Stimulated activated CD4-positive, alpha-beta T cell treated with anti-CD3 and anti-CD28 coated beads, Interleukin-2, amount 100 ng/mL, for 48 hours (primary cell): Measurements from ENCODE around the gene RASGRP3.

ENCODE experiments used
- DNase-seq, 2 donors: peaks; one replicate each; pipeline ENCODE4 v3.0.0-alpha.2; 2020

RASGRP3 gene

DNA sequence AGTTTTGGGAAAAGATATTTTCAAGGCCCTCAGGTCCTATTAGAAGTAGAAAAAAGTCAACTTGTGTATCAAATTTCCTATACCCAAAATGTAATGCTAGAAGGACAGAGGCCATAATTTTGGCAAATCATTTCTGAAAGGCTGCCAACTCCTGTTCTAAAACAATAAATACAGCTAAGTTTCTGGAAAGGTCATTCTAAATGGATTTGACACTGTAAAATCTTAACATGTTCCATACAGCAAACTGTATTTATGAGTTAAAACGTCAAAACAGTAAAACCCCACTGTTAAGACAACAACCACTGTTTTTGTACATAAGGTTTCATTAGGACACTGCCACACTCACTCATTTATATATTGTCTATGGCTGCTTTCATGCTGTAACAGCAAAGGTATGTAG is 113.0 kb downstream of the RASGRP3 start:
- DNase-seq = no peak

DNA sequence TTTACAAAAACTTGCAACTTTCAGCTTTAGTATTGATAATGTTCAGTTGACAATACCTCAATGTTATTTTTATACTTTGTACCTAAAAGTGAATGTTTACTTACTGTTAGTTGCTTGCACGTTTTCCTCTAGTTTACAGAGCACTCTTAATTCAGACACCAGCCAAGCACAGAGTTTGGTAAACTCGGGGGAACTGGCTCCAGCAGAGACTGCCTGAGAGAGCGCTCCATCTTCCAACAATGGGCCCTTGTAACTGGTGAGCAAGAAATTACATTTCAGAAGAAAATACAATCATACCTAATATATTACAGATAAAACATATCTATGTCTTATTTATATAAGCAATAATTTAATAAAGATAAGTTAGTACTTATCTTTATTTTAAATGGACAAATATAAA is 118.9 kb downstream of the RASGRP3 start:
- no peak for DNase-seq

DNA sequence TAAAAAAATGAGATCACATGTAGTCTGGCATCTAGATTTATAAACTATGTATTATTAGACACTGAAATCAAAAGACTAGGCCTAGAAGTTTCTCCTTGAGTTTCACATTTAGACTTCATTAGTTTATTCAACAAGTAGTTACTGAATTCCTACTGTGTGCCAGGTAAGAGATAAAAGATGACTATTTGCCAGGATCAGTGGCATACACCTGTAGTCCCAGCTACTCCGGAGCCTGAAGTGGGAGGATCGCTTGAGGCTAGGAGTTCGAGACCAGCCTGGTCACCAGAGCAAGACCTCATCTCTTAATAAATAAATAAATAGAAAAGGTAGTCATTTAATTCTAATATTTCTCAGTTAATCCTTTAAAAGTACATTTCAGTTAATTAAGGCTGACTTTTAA is 120.6 kb downstream of the RASGRP3 start:
- DNase-seq = no peak

DNA sequence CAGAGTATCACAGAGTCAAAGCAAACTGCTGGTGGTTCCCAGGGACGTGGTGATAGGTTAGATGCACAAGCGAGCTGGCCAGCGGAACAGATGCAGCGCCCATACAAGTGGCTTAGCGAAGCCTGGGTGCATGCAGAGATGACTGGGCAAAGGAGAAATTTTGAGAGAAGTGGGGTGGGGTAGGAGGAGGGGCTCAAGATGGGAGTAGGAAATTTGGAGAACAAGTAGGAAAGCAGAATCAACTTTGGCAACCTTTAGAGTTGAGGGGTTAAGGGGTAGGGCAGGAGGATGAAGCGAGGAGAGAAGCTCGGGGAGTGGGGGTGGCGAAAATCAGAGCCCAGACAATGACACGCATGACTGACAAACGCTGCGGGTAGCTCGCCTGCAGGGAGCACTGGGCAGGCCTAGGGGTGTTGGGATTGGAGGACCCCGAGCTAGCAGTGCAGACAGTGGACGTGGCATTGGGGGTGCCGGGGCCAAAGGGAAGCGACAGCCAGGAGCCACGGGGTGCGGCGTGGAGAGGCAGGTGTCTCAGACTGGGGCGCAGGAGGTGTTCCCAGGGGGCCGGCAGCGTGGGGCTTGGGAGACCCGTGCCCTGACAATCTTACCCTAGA is 122.2 kb downstream of the RASGRP3 start:
- peak; percentile 16 to 37 for DNase-seq

DNA sequence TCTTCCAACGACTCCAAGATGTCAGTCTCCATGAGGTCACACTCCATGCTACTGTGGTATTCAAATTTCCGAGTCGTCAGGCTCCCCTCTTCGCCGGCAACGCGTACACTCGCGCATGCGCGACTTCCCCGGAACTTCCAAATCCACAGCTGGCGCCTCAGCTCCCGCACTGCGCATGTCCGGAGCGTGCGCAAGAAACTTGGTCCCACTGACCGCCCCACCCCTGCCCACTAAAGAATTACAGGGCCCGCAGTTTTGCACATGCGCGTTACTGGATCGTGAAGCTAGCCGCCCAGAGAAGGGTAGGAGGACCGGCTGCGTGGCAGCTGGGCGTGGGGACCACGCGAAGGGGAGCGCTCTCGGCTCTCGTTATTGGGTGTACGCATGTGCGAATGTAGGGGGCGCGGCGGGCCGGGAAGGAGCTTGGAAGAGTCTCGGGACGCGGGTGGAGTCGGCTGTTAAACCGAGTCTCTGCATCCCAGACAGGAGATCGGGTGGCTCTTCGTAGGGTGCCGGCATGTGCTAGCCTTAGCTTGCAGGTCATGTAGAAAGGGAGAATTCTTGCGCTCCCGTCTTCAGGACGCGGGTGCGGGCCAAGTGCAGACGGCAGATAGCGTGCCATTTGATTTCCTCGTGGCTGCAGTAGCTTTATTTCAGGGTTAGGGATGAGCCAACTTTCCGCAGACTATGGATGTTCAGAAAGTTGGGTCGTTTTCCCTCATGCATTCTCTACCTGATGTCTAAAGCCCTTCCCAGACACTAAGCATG is 122.9 kb downstream of the RASGRP3 start, which contains the start of gene FAM98A:
Gene FAM98A, minus strand, starts transcription at position 125 of the 768 bp plus-strand sequence. Its CDS starts 78 bp downstream, at position 47.
- DNase-seq = peak; percentile 98 to 99

DNA sequence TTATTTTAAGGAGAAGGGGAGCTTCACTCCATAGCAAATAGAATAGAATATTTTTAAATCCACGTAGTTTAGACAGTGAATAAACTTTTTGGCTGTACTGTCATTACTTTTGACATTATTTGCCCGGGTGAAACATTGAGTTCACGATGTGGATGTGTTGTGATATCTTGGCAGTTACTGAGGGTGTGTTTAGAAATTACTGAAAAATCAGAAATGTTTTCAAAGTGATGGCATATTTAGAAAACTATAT is 123.4 kb downstream of the RASGRP3 start:
- no peak for DNase-seq

DNA sequence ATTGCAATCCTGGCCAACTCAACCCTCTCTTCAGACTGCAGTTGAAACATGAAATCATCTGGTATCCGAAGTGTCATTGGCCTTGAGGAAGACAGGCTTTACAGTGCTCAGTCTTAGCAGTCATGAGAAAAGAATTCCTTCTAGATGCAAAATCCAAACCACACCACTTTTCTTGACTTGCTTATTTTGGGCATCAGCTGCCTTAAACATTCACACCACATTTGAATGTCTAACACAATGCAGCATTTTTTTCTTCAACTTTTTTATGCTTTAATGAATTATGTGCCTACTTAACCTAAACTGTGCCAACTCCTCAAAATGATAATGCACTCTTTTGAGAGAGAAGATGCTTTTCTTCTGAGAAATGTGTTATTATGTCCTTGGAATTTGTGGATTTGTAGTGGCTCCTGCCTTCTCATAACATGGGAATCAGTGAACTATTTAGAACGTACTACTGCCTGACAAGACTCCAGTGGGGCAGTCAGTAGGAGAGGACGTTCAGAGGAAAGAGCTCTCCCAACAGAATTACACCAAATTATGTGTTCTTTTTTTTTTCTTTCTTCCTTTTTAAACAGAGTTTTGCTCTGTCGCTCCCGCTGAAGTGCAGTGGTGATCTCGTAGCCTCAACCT is 125.9 kb downstream of the RASGRP3 start:
- no peak for DNase-seq

DNA sequence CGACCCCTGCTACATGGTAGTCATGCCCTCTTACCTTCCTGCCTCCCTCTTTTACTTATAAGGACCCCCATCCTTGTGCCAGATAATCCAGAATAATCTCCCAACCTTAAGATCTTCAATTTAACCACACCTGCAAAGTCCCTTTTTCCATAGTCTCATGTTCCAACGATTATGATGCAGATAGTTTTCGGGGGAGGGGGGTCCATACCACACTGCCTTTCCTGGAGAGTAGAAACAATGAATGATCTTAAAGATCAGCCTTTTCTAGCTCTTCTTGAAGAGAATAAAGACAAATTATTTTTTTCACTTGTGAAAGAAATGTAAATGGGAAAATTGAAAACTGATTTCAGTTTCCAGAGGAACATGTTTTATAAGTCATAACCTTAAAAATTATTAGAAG is 127.0 kb downstream of the RASGRP3 start:
- no peak for DNase-seq

DNA sequence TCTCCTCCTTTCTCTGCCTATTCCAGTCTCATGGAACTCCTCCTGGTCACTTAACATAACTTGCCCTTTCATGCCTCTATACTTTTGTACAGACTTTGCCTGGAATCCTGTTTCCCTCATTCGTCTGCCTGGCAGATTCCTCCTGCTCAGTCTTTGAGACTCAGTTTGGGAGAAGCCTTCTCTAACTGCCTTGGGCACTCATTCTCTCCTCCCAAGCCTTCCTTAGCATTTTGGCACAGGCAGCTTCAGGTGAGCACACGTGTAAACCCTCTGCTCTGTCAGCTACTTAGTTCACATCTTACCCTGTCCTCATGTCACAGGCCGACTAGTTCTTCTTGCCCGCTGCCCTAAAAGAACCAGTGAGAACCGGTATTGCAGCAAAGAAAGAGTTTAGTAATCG is 128.6 kb downstream of the RASGRP3 start:
- DNase-seq = no peak

DNA sequence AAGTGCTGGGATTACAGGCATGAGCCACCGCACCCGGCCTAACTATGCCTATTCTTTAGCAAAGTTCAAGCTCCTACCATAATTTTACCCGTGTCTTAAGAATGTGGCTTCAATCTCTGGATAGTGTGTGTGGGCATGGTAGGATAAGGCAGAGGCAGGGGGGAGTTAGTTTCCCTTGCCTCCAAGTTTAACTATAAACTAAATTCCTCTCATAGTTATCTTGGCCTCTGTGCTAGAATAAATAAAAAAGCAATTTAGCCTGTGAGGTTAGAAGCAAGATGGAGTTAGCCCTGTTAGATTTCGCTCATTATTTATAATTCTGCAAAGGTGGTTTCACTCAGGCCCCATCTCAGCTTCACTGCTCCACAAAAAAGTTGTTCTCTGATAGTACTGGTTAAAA is 129.7 kb downstream of the RASGRP3 start:
- no peak for DNase-seq

DNA sequence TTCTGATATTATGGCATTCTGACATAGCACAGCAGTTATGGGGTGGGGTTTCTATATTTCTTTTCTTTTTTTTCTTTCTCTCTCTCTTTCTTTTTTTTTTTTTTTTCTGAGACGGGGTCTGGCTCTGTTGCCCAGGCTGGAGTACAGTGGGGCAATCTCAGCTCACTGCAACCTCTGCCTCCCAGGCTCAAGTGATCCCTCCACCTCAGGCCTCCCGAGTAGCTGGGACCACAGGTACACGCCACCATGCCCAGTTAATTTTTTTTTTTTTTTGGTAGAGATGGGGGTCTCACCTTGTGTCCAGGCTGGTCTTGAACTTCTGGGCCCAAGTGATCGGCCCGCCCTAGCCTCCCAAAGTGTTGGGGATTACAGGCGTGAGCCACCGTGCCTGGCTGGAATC is 130.2 kb downstream of the RASGRP3 start:
- no peak for DNase-seq

DNA sequence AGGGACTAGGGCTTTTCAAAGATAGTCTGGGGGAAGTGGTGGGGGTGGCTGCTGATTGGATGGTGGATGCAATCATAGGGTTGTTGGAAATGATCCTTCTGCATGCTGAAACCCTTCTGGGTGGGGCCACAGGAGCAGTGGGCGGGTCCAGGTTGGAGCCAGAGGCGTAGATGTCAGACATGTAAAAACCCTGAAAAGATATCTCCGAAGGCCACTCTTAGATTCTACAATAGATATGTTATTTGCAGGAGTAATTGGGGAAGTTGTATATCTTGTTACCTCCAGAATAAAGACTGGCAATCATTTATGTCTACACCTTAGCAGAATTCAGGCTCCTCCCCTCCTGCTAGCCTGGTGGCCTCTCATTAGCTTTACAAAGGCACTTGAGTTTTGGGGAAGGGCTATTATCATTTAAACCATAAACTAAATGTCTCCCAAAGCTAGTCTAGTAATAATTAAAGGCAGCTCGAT is 130.8 kb downstream of the RASGRP3 start:
- DNase-seq = no peak

DNA sequence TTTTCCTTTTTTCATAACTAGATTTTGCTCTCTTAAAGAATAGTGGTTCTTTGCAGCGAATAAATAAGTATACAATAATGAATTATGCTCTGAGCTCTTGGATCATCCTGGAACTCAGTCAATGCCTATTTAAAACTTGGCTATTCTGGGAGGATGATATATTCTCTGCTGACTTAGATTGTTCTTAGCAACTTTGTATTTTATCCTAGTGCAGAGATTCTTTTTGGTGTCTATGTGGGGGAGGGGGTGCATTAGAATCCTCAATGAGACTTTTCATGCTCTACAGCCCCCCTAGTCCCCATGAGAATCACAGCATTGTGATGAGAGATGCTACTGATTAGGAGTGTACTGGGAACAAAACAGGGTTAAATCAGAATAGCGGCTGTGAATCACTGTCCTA is 131.5 kb downstream of the RASGRP3 start:
- DNase-seq = no peak

DNA sequence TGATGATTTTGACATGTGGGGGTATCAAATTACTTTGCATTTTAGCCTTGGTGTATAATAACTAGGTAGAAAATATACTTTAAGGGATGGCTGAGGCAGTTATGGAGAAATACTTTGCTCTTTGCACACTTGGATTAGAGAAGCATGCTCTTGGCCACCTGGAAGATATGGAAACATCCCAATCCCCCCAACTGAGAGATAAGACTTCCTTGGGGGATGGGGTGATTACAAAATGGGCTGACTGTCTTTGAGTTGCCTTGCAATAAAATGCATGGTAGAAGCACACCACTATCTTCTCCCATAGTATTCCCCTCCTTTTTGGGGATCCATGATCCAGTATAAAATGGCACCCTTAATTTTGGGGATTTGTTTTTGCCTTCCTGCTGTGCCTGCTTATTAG is 137.7 kb downstream of the RASGRP3 start:
- no peak for DNase-seq
